HG03575 (cell line): ENCODE measurements around the gene OSBPL3.

ENCODE experiments used
- ATAC-seq: cut with Tn5 transposase; IDR thresholded peaks from one replicate; pipeline ENCODE4 v1.9.1; 2021; ENCODE audit not compliant: unreplicated experiment, insufficient number of reproducible peaks, low FRiP score; ENCODE audit errors: extremely low read depth

Gene OSBPL3

DNA sequence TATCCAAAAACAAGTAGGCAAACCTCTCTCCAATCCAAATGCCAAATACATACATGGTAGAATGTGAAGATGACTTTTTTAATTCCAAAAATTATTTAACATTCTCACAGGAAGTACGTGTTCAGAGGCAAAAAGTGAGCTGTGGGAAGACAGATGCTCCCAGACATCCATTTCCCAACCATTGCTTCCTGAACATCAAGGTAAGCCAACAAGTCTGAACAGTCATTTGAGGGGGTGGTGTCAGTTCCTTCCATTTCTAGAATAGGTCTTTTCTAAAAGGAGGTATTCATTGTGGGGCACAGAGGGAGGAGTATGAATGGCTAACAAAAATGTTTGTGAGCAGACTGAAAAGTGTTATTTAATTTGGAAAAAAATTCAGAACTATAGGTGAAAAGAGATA is 49.1 kb downstream of the OSBPL3 start:
- ATAC-seq = no peak

GRCh38 chr7:24926623-24927524 is 53.1 kb downstream of the OSBPL3 start:
- ATAC-seq = no peak

DNA sequence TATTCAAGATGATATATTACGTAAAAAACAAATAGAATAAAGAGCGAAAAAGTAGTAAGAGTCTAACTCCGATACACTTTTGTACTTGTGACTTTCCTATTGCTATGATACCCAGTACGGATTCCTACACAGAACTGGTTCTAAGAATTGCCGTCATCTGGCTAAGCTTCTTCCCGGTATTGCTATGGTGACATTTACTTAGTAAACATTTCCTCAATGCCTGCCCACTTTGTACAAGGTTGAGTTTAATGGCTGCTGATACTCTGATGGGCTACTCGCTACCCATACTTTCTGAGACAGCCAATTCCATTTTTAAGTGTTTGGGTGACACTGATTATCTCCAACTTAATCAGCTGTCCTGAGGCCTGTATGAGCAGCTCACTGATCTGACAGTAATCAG is 55.6 kb downstream of the OSBPL3 start:
- ATAC-seq = no peak

GRCh38 chr7:24923172-24923865 is 56.7 kb downstream of the OSBPL3 start:
- no peak for ATAC-seq

- no peak for ATAC-seq
Measured at GRCh38 chr7:24922099-24922773, 57.7 kb downstream of the OSBPL3 start.

DNA sequence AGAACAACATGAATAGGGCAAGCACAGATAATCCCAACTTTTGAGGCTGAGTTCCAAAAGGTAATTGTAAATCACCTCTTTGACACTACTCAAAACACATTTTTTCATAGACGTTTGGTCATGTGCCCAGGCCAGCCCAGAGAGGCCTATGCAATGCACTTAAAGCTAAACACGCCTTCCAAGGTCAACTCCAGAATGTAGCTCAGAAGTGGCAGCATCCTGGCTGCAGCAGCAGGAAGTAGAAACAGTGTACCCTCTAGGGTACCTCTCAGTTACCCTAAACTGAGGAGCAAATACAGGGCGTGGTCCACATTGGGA is 58.7 kb downstream of the OSBPL3 start:
- ATAC-seq = no peak

DNA sequence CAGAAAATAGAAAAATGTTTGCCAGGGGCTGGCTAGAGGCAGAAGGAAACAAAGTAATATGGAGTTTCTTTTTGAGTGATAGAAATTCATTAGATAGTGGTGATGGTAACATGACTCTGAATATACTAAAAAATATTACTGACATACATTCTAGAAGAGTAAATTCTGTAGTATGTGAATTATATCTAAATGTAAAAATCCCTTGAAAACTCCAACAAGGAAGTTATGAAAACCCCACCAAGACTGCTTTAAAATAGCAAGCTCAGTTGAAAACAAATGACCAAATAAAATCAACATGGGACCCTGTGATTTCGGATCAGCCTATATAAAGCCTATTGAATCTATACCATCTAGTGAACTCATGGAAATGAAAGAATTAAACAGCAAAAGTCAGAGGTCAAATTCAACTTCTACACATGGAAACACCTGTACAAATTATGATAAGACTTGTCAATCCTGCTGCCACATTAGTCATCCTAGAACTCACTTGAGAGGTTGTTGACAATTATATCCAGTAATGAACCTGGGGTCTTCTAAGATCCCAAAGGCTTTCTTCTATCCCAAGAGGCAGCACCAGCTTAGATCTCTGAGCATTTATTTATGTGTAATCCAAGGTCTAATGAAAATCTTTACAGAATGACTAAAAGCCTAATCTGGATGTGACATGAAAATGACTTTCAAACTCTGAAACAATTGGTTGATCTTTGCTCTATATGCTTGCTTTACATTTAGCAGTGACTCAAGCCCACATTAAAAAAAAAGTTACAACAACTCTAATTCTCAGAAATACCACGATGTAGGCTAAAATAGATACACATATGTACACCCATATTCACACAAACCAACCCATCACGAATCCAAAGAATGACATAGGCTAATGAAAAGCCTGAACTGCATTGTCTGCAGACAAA is 59.3 kb downstream of the OSBPL3 start:
- no peak for ATAC-seq

- no peak for ATAC-seq
Measured at GRCh38 chr7:24917510-24918239, 62.3 kb downstream of the OSBPL3 start.

- ATAC-seq = no peak
Measured at GRCh38 chr7:24916463-24917040, 63.4 kb downstream of the OSBPL3 start.

DNA sequence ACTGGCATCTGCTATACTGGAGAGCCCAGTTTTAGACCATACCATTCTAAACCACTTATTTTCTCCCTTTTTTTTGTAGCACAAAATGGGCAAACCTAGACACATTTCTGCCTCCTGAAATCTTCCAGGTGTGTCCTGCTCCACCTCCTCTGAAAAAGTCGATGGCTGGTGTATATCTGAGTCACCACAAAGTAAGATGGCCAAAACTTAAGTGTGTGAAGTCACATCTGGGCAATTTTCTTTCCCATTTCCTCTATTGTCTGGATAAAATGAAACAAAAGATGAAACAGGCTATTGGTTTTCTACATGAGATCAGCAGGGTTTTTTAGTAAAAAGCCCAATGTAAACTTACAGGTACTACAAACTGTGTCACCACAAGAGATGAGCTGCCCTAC is 65.5 kb downstream of the OSBPL3 start:
- no peak for ATAC-seq

DNA sequence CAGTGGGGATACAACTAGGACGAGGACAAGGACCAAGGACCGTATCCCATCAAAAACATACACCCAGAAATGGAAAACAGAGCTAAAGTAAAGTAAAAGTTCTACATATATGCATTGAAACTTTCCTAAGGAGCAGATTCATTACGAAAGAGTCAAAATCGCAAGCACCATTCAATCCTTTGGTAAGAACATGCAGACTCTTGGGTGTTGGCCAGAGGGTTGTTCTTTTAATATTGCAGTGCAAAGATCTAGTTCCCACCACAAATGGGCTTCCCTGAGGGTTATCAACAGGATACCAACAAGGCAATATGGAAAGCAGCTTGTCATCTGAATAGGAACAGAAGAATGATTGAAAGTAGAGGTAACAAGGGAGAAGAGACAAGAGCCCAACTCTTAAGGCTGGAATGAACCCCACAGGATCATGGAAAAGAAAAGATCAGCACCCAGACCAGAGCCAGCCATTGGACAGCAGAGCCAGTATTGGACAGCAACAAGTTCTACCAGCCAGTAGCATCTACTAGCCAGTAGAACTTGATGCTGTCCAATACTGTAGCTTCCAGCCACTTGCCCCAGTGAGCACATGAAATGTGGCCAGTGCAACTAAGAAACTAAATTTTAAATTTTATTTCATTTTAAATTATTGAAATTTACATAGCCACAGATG is 66.0 kb downstream of the OSBPL3 start:
- no peak for ATAC-seq

GRCh38 chr7:24912874-24913514 is 67.0 kb downstream of the OSBPL3 start:
- no peak for ATAC-seq

DNA sequence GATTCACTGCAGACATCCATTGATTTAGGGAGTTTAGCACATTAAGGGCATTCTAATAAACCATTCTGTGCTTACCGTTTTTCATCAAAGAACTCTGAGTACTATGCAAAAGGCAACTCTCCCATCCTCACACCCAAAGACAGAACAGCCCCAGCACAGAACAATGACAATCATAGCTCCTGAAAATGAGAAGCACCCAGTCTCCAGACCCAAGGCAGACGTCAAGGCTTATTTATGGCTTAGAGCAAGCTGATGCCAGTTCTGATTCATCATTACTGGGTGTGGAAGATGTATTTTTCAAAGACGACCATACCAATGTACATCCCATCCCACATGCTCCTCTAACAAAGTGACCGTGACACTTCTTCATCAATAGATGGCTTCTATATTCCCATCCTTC is 67.6 kb downstream of the OSBPL3 start:
- ATAC-seq = no peak

DNA sequence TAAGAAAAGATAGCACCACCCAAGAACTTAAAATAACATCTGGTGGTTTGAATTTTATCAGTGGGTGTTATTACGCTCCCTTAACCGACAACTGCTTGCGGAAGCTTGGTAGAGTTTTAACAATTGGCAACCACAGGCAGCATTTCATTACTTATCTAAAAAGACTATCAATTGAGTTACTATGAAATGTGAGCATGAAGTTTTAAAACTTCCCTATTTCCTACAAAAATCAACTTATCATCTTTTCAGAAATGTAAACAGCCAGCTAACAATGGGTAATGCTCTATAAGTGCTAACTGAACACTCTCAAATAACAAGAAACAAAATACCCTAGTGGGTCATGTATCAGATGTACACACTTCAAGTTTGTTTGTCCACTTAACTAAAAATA is 68.8 kb downstream of the OSBPL3 start:
- no peak for ATAC-seq

DNA sequence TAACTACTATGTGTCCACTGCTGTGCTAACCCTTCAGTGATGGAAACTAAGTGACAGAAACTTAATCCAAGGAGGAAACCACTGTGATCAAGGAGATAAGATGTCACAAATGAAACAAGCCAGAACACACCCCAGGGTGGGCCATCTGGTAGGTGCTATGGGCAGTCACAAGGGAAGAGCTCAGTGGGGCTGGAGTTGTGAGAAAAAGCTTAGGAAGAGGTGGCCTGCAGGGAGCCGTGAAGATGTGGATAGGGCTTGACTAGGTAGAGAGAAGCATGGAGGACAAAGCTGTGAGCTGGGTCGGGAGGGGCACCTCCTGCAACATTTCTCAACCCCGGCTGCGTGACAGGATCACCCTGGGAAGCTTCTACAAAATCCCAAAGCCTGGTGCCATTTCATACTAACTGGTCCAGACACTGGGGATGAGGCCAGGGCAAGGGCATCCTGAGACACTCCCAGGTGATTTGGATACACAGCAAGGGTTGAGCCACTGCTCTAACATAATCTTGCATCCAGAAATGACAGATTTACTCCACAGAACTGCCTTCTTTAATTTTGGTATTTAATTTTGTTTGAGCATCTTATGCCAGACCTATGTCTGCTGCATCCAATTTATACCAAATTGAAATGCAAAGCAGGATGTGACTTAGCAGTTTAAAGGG is 69.3 kb downstream of the OSBPL3 start:
- ATAC-seq = no peak

DNA sequence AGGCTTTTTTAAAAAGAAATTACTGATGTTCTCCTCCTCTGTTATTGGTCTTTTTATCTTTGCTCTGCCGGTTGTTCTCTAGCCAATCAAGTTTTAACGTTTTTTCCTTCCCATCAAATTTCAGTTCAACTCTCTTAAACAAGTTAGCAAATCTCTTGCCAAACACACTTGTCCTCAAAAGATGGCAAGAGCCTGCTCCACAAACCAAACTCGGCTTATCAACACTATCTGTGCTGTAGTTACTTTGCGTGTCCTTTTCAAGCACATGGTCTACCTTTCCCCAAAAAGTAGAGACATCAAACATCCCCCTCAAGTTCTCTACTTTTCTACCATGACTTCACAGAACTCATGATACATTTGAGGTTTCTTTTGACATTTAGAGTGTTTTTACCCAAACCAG is 71.3 kb downstream of the OSBPL3 start:
- ATAC-seq = no peak

DNA sequence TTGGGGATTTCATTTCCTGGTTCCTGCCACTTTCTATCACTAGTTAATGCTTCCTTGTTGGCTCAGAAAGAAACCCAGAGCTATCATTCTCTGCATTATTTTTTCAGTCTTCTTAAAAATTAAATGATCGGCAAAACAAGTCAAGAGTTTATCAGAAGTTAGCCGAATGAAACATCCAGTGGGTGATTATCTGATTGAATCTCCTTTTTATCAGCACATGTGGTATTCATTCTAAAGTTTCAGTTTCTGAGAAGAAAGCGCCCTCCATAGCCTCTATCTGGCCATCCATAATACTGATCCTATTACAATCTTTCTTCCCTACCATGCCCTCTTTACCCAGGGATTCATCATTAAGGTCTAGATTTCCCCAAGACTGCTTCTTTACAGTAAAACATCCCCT is 71.8 kb downstream of the OSBPL3 start:
- ATAC-seq = no peak
